GM18498 (cell line): ENCODE data around the gene ABTB2.

Experiments used
- ATAC-seq: cut with Tn5 transposase; IDR thresholded peaks from one replicate; pipeline ENCODE4 v1.9.1; 2021; ENCODE audit warnings: mild to moderate bottlenecking, moderate library complexity; ENCODE audit not compliant: unreplicated experiment

Gene ABTB2

DNA sequence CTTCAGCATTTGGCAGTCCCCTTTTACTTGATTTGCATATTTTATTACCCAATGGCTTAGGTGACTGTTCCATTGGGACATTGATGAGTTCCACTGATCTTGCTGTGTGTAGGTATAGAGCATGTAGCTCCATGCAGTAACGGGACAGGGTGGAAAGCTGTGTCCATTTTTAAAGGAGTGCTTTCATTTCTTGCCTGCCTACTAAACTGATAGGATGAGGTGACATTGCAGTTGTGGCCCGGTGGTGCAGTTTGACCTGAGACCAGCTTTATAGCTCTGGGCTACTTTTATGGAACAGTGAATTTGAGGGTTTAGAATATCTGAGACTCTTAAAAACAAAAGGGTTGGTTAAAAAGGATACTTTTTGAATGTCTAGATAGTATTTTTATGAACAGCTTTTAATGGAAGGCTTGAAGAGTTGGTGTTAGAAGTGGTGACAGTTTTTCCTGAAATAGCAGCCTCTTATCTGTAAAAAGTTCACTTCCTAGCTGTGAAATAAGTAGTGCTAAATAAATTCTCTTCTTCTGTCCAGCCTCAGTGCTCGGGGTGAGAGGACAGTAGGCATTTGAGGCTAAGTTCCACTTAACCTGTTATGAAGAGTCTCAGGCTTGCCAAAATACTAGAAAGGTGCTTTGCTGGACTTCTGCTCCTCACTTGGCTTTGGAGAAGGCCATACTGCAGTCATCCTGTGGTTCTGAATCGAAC, 225.4 kb downstream of the ABTB2 start:
- no peak for ATAC-seq

DNA sequence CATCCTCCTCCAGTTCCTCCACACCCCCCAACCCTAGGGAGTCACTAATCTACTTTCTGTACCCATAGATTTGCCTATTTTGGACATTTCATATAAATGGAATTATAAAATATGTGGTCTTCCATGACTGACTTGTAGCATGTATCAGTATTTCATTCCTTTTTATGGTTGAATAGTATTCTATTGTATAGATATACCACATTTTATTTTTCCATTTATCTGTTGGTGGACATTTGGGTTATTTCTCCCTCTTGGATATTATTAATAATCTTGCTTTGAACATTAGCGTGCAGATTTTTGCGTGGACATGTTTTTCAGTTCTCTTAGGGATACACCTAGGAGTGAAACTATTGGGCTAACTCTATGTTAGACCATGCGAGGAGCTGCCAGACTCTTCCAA, 229.0 kb downstream of the ABTB2 start:
- ATAC-seq: no peak

DNA sequence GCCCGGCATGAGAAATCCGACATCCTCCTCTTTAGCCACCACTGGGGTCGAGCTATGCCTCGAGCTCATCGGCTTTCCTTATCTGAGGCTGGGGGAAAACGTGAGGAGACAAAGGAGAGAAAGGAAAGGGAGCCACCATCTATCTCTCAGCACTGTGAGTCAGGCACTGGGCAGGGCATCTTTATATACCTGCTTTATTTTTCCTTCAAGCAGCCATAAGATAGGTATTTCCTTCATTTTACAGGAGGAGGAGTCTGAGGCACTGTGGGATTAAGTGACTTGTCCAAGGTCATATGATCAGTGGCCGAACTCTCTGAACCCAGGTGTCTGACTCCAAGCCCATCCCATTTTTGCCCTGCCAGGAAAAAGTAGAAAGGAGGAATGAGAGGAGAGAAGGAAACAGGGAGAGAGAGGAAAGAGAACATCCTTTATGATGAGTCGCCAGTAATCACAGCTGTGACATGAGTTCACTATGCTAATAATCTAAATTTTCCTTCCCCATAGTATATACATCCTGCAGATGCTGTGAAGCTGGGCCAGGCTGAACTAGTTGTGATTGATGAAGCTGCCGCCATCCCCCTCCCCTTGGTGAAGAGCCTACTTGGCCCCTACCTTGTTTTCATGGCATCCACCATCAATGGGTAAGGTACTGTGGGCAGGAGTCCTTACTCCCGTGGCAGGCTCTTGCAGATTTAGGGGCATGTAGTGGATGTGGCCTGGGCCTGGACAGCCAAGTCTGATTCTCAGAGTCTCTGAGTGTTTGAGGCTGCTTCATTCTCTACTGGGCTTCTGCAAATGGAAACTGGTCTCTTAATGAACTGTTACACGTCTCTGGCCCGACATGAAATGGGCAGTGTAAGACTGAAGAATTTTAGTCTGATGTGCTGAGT, 230.6 kb downstream of the ABTB2 start:
- no peak for ATAC-seq

DNA sequence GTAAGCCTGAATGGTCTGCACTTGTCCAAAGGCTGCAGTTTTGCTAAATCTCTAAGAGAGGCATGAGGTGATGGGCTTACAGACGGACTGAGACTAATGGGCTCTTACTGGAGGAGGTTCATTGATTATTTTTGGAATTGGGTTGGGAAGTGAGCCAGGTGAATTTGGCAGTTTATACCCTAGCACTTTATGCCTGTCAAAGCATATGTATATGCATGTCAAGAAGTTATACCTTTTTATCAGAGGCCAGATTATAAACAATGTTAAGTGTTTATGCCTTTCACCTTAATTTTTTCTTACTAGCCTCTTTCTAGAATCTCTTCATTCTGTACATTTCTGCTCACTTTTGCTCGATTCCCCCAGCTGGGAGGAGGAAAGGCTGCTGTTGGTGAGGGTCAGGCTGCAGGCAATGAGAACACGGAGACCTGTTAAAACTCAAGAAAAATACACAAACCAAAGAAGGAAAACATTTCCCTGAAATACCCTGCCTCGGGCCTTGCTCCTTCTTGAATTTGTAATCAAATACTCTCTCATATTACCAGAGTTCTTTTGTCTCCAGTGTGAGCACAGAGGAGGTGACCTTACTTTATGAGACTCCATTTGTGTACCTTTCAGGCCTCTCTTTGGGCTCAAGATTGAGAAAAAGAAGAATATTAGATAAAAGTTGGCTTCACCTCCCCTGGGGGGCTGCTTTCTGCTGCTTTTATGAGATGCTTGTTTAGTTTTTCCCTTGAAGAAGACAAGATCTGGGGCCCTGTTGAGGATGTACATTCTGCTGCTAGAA, 232.7 kb downstream of the ABTB2 start:
- no peak for ATAC-seq

DNA sequence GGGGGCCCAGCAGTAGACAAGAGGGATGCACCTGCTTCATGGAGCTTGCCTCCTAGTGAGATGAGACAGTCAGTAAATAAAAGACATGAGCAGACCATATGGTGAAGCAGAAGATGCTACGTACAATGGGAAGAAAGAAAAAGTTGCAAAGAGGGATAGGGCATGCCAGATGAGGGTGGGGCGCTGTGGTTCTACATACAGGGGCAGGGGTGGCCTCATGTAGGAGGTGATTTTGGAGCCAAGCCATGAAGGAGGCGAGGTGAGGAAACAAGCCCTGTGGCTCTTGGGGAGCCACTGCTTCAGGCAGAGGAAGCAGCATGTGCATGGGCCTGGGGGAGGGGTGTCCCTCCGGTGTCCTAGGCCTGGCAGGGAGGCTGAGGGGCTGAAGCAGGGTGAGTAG, 237.2 kb downstream of the ABTB2 start:
- no peak for ATAC-seq

DNA sequence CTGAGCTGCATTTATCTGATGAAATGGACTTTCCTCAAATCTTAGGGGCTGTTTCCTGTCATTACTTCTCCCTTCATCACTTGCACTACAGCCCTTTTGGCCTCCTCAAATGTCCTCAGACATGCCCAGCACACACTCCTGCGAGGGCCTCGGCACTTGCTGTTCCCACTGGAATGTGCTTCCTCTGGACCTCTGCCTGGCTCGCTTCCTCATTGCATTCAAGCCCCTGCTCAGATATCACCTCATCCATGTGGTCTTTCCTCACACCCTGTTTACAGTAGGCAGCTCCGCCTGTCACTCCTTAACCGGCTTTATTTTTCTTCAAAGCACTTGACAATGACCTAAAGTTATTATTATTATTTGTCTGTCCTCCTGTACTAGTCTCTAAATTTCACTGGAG, 243.3 kb downstream of the ABTB2 start:
- no peak for ATAC-seq

DNA sequence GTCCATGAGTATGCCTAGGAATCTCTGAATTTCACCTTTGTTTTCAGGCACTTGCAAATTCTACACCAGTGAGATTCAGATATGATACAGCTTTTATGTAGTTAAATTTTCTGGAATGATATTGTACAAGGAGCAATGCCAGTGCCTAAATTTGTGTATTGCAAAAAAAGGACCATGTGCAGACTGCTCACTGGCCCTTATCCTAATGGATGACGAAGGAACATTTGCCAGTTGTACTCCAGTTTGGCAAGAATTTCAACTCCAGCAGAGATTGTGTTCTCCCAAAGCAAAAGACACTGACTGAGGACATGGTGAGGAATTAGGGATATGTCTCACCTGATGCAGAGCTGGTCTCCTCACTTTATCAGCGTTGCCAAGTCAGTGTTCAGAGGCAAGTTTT, 243.8 kb downstream of the ABTB2 start:
- no peak for ATAC-seq

DNA sequence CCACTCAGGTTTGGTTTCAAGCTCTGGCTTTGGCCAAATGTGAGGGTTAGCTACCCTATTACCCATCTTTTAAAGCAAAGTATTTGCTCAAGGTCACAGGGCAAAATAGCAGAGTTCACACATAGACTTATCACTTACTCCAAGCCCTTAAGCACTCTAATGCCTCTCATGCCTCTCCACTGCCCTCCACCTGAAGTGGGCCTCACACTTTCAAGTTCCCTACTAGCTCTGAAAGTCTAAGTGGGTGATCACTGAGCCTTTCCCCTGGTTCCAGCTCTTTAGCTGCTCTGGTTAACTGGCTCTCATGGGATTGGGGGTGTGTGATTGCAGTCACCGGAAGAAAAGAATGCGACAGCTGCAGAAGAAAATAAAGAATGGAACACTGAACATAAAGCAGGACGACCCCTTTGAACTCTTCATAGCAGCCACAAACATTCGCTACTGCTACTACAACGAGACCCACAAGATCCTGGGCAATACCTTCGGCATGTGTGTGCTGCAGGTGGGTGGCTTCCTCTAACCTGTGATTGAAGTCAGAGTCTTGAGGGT, 246.0 kb downstream of the ABTB2 start:
- ATAC-seq: no peak

DNA sequence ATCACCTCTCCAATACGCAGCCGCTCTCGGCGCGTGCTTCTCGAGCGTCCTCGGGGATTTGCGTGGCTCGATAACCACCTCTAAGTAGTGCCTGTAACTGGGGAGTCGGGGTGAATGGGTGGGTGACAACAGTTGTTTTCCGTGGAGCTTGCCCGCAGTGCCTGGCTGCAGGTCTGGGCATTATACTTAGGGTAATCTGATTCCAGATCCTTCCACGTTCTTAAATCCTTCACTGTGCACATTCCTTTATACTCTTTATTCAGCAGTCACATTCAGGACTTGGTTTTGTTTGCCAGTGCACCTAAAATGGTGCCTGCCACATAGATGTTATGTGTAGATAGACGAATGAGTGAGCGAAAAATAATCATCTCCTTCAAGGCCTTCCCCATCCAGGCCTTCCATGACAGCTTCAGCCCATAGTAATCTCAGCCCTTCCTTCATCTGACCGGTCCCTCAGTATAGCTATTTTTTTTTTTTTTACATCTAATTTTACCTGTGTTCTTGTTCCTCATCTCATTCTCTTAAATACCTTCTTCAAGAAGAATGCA, 251.8 kb downstream of the ABTB2 start:
- ATAC-seq: no peak

DNA sequence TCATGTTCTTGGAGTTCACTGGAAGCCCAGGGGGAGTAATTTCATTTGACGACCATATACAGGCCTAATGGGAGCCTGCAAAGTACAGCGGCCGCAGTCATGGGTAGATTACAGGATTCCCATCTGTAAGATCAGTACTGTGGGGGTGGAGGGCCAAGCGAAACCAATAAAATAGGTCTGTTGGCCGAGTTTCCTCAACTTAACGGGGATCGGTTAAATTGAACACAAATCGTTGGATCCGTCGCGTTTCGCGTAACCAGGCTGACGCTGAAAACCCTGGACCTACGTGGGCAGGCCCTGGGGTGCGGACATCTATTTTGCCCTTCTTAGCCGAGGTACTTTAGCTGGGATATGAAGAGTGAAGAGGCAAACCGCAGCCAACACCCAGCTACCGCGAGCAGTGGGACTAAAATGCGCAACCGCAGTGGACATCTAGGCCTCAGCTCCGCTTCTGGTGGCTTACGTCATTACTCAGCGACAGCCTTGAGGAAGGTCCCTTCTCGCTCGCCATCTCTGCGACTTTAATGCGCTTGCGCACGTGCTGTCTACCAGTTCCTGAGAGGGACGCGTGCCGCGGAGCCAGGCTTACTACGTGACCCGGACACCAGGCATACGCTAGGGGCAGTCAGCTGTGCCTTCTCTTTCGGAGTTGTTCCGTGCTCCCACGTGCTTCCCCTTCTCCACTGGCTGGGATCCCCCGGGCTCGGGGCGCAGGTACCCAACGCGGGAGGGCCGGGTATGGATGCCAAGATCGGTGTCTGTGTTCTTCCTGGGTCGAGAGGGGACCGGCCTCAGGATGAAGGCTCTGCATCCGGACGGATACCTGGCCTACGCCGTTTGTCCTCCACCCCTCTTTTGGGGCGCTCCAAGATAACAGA, 252.5 kb downstream of the ABTB2 start, which contains the start of gene NAT10:
Gene NAT10 (plus strand): TSS at position 551 of the 878 bp plus-strand sequence. CDS start 2,597 bp downstream, outside the sequence.
- peak; percentile 93 for ATAC-seq

DNA sequence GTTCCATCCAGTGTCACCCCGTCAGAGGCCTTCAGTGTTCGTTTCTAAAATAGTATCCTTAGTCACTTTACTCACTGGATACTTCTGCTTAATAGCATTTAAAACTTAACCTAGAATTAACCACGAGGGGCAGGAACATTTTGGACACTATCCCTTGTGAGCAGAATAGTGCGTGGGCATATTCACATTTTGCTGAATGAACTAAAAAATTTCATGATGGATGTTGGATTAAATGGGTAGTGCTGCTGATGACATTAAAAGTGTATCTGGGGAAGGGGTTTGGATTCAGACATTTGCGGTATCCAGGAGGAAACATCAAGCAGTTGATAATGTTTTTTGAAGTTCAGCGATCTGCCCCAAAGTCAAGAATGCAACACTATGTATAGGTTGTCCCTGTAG, 253.1 kb downstream of the ABTB2 start:
- no peak for ATAC-seq
